ENCODE measurements around the gene EIF1B.

EIF1B gene

GRCh38 chr3:40312661-40313226 lies 3.2 kb downstream of the EIF1B start:
- DNase-seq (ENCODE audit: low spot score in 2 of 2) (no peak), ATAC-seq (replicated peaks; ENCODE audit: extremely low read depth, poor library complexity, severe bottlenecking) (no peak)
- Mint-ChIP-seq H3K27ac (ENCODE audit: low read depth) (no peak overlapping the region), H3K4me3 (no peak overlapping the region), H3K36me3 (ENCODE audit: insufficient read depth) (peaks cover 43% of the 10 kb centered on the region), H3K9me3 (no peaks in the 10 kb centered on the region), H3K4me1 (peaks cover 24% of the 10 kb centered on the region), H3K27me3 (no peaks in the 10 kb centered on the region)

GRCh38 chr3:40313975-40314860 lies 4.7 kb downstream of the EIF1B start:
- Mint-ChIP-seq H3K9me3 (no peaks in the 10 kb centered on the region), H3K4me1 (peaks cover 18% of the 10 kb centered on the region), H3K36me3 (ENCODE audit: insufficient read depth) (peaks cover 42% of the 10 kb centered on the region), H3K27me3 (no peaks in the 10 kb centered on the region), H3K27ac (ENCODE audit: low read depth) (no peak overlapping the region), H3K4me3 (no peak overlapping the region)
- no peak for ATAC-seq (replicated peaks; ENCODE audit: extremely low read depth, poor library complexity, severe bottlenecking)
- no peak for DNase-seq (ENCODE audit: low spot score in 2 of 2)

GRCh38 chr3:40317061-40317855 lies 7.8 kb downstream of the EIF1B start:
- ATAC-seq (replicated peaks; ENCODE audit: extremely low read depth, poor library complexity, severe bottlenecking) (peak; percentile 77), DNase-seq (ENCODE audit: low spot score in 2 of 2) (peak in 1 of 2 donors; percentile 32)
- H3K4me3 Mint-ChIP-seq: no peak overlapping the region

GRCh38 chr3:40321818-40322217 lies 12.3 kb downstream of the EIF1B start:
- H3K27me3 Mint-ChIP-seq: no peaks in the 10 kb centered on the region
- ATAC-seq (replicated peaks; ENCODE audit: extremely low read depth, poor library complexity, severe bottlenecking) (no peak), DNase-seq (ENCODE audit: low spot score in 2 of 2) (no peak)
- H3K4me3 Mint-ChIP-seq: no peak overlapping the region
- H3K36me3 Mint-ChIP-seq (ENCODE audit: insufficient read depth): no peaks in the 10 kb centered on the region
- H3K4me1 Mint-ChIP-seq: no peaks in the 10 kb centered on the region
- H3K9me3 Mint-ChIP-seq: no peaks in the 10 kb centered on the region
- H3K27ac Mint-ChIP-seq (ENCODE audit: low read depth): no peak overlapping the region

More at GRCh38 chr3:40317061-40317855, 7.8 kb downstream of the EIF1B start:
- no peaks in the 10 kb centered on the region for H3K27me3 Mint-ChIP-seq
- H3K27ac Mint-ChIP-seq (ENCODE audit: low read depth): no peak overlapping the region
- H3K4me1 Mint-ChIP-seq: peaks cover 9% of the 10 kb centered on the region
- peaks cover 20% of the 10 kb centered on the region for H3K36me3 Mint-ChIP-seq (ENCODE audit: insufficient read depth)
- no peaks in the 10 kb centered on the region for H3K9me3 Mint-ChIP-seq

GRCh38 chr3:40323946-40324345 lies 14.4 kb downstream of the EIF1B start:
- Mint-ChIP-seq H3K9me3 (no peaks in the 10 kb centered on the region), H3K4me3 (no peak overlapping the region), H3K36me3 (ENCODE audit: insufficient read depth) (no peaks in the 10 kb centered on the region), H3K27ac (ENCODE audit: low read depth) (no peak overlapping the region), H3K4me1 (no peaks in the 10 kb centered on the region), H3K27me3 (no peaks in the 10 kb centered on the region)
- ATAC-seq (replicated peaks; ENCODE audit: extremely low read depth, poor library complexity, severe bottlenecking) (no peak), DNase-seq (ENCODE audit: low spot score in 2 of 2) (no peak)

GRCh38 chr3:40324621-40325020 lies 15.1 kb downstream of the EIF1B start:
- Mint-ChIP-seq H3K27me3 (no peaks in the 10 kb centered on the region), H3K27ac (ENCODE audit: low read depth) (no peak overlapping the region), H3K9me3 (no peaks in the 10 kb centered on the region), H3K4me1 (no peaks in the 10 kb centered on the region), H3K36me3 (ENCODE audit: insufficient read depth) (no peaks in the 10 kb centered on the region), H3K4me3 (no peak overlapping the region)
- DNase-seq (ENCODE audit: low spot score in 2 of 2) (no peak), ATAC-seq (replicated peaks; ENCODE audit: extremely low read depth, poor library complexity, severe bottlenecking) (no peak)

- ATAC-seq (replicated peaks; ENCODE audit: extremely low read depth, poor library complexity, severe bottlenecking) (no peak), DNase-seq (ENCODE audit: low spot score in 2 of 2) (no peak)
- H3K36me3 Mint-ChIP-seq (ENCODE audit: insufficient read depth): no peaks in the 10 kb centered on the region
- H3K27ac Mint-ChIP-seq (ENCODE audit: low read depth): no peak overlapping the region
- H3K4me1 Mint-ChIP-seq: no peaks in the 10 kb centered on the region
- H3K9me3 Mint-ChIP-seq: no peaks in the 10 kb centered on the region
- H3K4me3 Mint-ChIP-seq: no peak overlapping the region
- H3K27me3 Mint-ChIP-seq: no peaks in the 10 kb centered on the region
Observed at GRCh38 chr3:40325465-40325864, 16.0 kb downstream of the EIF1B start.

- H3K4me1 Mint-ChIP-seq: no peaks in the 10 kb centered on the region
- H3K9me3 Mint-ChIP-seq: no peaks in the 10 kb centered on the region
- ATAC-seq (replicated peaks; ENCODE audit: extremely low read depth, poor library complexity, severe bottlenecking) (no peak), DNase-seq (ENCODE audit: low spot score in 2 of 2) (no peak)
- H3K36me3 Mint-ChIP-seq (ENCODE audit: insufficient read depth): no peaks in the 10 kb centered on the region
- no peak overlapping the region for H3K4me3 Mint-ChIP-seq
- no peak overlapping the region for H3K27ac Mint-ChIP-seq (ENCODE audit: low read depth)
- no peaks in the 10 kb centered on the region for H3K27me3 Mint-ChIP-seq
Observed at GRCh38 chr3:40328374-40328773, 18.9 kb downstream of the EIF1B start.

- no peaks in the 10 kb centered on the region for H3K27me3 Mint-ChIP-seq
- ATAC-seq (replicated peaks; ENCODE audit: extremely low read depth, poor library complexity, severe bottlenecking) (no peak), DNase-seq (ENCODE audit: low spot score in 2 of 2) (no peak)
- H3K4me1 Mint-ChIP-seq: no peaks in the 10 kb centered on the region
- no peak overlapping the region for H3K4me3 Mint-ChIP-seq
- H3K27ac Mint-ChIP-seq (ENCODE audit: low read depth): no peak overlapping the region
- H3K9me3 Mint-ChIP-seq: no peaks in the 10 kb centered on the region
- no peaks in the 10 kb centered on the region for H3K36me3 Mint-ChIP-seq (ENCODE audit: insufficient read depth)
Observed at GRCh38 chr3:40329071-40329470, 19.6 kb downstream of the EIF1B start.

GRCh38 chr3:40332684-40333083 lies 23.2 kb downstream of the EIF1B start:
- Mint-ChIP-seq H3K4me3 (no peak overlapping the region), H3K4me1 (no peaks in the 10 kb centered on the region), H3K9me3 (no peaks in the 10 kb centered on the region), H3K27me3 (no peaks in the 10 kb centered on the region), H3K36me3 (ENCODE audit: insufficient read depth) (no peaks in the 10 kb centered on the region), H3K27ac (ENCODE audit: low read depth) (no peak overlapping the region)
- no peak for DNase-seq (ENCODE audit: low spot score in 2 of 2)
- ATAC-seq (replicated peaks; ENCODE audit: extremely low read depth, poor library complexity, severe bottlenecking): no peak

- no peak for ATAC-seq (replicated peaks; ENCODE audit: extremely low read depth, poor library complexity, severe bottlenecking)
- H3K27ac Mint-ChIP-seq (ENCODE audit: low read depth): no peak overlapping the region
Observed at GRCh38 chr3:40333416-40333815, 23.9 kb downstream of the EIF1B start.

GRCh38 chr3:40333852-40334251 lies 24.3 kb downstream of the EIF1B start:
- no peaks in the 10 kb centered on the region for H3K4me1 Mint-ChIP-seq
- ATAC-seq (replicated peaks; ENCODE audit: extremely low read depth, poor library complexity, severe bottlenecking) (no peak), DNase-seq (ENCODE audit: low spot score in 2 of 2) (no peak)
- no peak overlapping the region for H3K4me3 Mint-ChIP-seq
- H3K27me3 Mint-ChIP-seq: no peaks in the 10 kb centered on the region
- no peak overlapping the region for H3K27ac Mint-ChIP-seq (ENCODE audit: low read depth)
- H3K9me3 Mint-ChIP-seq: no peaks in the 10 kb centered on the region
- H3K36me3 Mint-ChIP-seq (ENCODE audit: insufficient read depth): no peaks in the 10 kb centered on the region

More at GRCh38 chr3:40333416-40333815, 23.9 kb downstream of the EIF1B start:
- Mint-ChIP-seq H3K36me3 (ENCODE audit: insufficient read depth) (no peaks in the 10 kb centered on the region), H3K9me3 (no peaks in the 10 kb centered on the region), H3K4me1 (no peaks in the 10 kb centered on the region), H3K4me3 (no peak overlapping the region), H3K27me3 (no peaks in the 10 kb centered on the region)
- DNase-seq (ENCODE audit: low spot score in 2 of 2): no peak

Data from central memory CD8-positive, alpha-beta T cell (primary cell).